ENCODE results near the gene COL5A1.

The COL5A1 gene

DNA sequence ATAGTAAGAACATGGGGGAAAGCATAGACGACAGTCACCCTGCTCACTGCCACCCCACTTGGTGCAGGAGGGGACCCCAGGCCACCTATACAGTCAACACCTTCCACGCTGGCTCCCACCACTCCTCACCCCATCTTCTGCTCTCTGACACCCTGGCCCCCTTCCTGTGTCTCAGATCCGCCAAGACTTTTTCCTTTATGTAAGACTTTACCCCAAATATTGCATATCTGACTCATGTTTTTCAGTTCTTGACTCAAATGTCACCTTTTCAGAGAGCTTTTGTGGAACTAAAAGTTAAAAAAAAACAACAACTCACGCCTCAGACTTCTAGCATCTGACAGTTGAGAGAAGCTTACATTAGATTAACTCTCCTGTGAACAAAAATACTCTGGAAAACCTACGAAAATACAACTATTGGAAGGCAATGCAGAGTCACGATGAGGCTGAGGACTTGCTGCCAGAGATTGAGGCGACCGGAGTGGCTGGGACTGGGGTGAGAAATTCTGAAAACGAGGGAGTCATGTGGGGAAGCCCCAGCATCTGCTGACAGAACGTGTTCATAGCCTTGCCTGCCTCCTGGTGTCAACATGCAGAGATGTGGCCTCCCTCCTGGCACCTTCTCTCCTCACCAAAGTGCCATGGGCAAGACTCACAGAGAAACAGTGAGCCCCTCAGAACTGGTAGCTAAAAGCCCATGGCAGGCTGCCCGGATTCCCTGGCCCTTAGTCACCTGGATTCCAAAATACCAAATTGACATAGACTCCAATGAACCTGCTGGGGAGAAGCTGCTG, 216.6 kb downstream of the COL5A1 start:
- DNase-seq (ENCODE audit: low spot score), result no peak

DNA sequence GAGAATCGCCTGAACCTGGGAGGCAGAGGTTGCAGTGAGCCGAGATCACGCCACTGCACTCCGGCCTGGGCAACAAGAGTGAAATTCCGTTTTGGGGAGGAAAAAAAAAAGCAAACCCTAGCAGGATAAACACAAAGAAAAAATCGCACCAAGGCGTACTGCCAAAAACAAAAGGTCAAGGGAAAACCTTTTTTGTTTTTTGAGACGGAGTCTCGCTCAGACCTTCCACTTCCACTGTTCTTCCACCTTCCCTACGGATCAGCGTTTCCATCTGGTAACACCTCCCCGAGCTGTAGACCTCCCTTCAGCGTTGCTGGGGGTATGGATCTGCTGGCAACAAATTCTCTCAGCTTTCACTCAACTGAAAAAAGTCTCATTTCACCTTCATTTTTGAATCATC, 218.9 kb downstream of the COL5A1 start:
- no peak for DNase-seq (ENCODE audit: low spot score)

DNA sequence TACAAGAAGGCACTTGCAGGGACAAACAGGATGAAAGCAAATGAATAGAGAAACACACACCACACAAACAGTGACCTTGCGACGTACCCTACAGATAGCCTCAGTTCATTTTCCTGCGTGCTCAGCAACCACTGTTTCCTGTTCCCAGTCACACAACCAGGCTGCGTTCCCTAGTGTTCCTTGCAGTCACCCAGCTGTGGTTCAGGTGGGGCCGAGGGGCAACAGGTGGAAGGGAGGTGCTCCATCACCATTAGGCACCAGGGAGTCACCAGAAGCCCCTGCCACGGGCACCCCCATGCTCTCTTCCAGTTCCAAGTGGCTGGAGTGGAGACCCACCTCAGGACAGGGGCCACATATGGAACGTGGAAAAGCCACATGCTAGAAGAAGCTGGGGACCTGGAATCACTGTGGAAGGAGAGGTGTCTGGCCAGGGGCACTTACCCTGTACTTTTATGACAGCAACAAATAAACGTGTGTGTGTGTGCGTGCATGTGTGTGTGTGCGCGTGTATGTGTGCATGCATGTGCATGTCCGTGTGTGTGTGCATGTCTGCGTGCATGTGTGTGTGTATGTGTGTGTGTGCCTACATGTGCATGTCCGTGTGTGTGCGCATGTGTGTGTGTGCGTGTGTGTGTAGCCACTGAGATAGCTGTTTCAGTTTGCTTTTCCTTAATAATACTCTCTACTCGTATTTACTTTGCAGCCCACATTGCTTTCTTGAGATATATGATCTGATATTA, 220.2 kb downstream of the COL5A1 start:
- no peak for DNase-seq (ENCODE audit: low spot score)

DNA sequence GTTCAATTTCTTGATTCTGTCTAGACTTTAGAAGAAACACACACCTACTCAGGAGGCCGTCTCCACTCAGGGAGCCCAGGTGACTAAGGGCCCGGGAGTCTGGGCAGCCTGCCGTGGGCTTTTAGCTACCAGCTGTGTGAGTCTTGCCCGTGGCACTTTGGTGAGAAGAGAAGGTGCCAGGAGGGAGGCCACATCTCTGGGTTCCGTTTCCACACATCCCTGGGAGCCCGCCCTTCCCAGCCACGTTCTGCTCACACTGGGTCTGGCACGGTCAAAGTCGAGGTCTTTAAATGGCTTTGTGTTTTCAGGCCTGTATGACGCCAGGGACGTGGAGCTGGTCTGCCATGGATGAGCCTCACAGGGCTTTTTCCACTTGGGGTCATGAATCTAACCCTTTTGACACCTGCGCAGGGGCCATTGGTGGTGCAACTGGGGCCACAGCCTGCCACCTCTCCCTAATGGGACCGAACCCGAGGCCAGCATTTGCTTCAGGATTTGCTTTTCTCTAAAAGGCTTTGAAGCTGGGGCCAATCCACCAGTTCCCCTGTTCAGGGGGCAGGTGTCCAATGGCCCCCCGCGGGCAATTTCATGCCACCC, 221.8 kb downstream of the COL5A1 start:
- no peak for DNase-seq (ENCODE audit: low spot score)

DNA sequence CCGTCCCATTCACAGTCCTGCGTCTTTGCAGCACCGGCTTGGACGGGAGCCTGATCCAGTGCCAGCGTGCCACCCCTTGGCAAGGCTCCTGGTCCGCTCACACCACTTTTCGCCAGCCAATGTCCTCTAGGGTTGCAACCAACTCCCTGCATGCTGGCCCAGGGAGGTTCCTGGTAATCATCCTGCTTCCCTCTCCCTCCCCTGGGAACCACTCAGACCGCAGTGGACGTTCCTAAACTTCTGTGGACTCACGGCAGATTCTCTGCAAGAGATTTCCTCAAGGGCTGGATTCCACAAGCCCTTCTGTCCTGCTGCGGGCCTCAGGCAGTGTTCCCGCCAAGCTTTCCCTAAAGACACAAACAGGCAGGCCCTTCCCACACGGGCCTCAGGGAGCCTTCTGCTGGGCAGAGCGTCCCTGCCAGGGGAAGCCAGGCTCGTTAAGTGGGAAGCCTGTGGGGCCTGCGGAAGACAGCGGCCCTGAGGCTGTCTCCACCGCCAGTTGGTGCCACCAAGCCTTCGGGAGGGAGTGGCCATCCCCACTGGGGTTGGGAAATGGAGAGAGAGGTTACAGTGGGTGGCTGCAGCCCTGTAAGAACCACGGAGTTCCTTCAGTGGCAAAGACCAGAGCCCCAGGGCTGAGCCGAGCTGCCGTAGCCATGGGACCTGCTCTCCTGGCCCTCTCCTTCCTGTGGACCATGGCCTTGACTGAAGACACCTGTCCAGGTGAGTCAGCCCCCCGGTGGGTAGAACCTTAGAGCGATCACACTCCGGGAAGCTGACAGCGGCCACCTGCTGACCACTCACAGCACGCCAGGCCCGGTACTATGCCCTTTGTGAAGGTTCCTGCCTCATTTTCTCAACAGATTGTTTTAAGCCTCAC, 222.6 kb downstream of the COL5A1 start:
- DNase-seq (ENCODE audit: low spot score), result no peak

DNA sequence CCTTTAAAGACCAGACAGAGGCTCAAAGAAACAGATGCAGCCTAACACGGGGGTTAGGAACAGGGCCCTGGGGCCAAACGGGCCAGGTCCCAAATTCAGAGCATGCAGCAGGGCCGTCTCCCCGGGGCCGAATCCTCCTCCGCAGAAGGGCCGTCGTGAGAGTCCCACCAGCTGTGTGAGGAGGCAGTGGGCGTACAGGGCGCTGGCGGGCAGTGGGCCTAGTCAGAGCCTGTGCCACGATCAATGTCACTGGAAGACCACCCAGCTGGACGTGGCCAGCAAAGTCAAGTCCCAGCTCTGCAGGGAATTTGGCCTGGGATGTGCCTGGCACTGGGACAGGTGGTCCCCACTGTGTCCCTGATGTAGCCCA, 223.2 kb downstream of the COL5A1 start:
- no peak for DNase-seq (ENCODE audit: low spot score)

DNA sequence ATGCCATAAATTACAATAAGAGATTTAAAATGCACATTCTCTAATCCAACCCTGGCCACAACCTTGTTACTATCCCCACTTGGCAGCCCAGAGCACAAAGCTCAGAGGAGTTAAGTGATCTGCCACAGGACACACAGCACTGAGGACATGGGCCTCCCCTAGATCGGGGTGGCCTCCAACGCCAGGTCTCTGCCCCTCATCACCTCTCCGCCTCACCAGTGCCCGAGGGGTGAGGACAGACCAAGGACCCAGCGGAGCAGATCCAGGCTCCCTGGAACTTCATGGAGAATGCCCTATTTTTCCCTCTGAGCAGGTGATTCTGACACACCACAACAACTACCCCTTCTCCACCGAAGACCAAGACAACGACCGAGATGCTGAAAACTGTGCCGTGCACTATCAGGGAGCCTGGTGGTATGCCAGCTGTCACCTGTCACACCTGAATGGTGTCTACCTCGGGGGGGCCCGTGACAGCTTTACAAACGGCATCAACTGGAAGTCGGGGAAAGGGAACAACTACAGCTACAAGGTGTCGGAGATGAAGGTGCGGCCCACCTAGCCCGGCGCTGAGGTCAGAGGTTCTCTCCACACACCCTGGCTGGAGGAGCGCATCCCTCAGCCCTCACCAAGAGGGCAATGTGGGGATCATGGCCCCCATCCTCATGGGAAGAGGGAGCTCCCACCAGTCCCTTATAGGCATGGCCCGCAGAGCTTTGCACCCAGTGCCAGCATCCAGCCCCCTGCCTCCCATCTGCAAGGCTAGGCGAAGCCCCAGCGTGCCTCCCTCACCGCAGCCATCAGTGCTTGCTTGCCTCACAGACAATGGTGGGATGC, 226.5 kb downstream of the COL5A1 start:
- DNase-seq (ENCODE audit: low spot score), result no peak

DNA sequence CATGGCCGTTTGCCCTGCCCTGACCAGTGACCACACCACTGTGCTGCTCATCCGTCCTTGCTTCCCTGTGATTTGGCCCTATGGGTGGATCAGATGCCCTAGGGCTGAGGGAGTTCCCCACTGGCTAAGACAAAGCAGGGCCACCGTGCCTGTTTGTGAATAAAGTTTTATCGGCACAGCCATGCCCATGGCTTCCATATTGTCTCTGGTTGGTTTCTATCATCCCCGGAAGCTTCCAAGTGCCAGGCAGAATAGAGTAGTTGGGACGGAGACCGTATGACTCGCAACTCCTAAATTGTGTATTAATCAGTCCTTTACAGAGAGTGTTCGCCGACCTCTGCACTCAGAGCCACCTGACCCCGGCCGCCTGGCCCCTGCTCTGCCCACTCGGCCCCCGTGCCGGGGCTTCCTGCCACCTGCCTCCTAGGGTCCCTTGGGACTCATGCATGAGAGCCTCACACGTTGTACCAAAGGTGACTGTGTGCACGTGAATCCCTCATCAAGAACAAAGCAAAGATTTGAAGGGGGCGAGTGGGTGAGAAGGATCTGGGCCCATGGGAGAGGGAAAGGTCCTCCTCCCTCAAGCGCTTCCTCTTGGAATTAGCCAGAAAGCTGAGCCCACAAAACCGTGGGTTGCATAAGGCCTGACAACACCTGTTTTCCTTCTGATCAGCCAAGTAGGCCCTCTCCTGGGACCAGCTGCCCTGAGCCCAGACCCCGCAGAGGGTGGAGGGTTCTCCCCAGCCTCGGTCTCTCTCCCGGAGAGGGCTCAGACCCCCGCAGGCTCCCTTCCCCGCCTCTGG, 227.3 kb downstream of the COL5A1 start:
- no peak for DNase-seq (ENCODE audit: low spot score)

DNA sequence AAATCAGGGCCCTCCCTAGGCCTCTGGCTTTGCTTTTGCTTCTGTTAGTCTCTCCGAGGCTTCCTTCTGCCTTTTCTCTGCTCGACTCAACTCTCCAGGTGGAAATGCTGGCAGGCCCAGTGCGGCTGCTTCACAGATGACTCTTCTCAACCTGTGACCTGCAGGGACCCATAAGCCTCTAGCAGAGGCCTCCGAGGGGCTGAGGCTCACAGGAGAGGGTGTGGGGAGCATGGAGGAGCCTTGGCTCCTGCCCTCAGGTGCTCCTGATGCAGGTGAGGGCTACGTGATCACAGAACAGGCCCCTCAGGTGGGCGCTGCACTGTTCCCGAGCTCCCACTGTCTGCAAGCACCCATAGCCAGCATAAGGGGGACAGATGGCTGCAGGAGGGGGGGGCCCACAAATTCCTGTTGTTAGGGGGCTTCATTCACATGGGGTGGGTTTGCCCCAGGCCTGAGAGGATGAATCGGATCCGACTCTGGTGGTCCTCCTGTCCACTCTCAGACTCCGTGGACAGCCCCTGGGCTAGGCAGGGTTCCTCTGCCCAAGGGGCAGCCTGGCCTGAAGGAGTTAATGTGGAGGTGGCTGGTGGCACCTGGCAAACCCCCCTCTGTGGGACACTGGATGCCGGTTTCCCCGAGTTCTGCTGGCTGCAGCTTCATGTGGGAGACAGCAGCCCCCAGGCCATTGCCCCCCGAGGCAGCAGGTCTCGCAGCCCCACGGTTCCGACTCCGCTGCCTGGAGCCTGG, 228.1 kb downstream of the COL5A1 start:
- no peak for DNase-seq (ENCODE audit: low spot score)

DNA sequence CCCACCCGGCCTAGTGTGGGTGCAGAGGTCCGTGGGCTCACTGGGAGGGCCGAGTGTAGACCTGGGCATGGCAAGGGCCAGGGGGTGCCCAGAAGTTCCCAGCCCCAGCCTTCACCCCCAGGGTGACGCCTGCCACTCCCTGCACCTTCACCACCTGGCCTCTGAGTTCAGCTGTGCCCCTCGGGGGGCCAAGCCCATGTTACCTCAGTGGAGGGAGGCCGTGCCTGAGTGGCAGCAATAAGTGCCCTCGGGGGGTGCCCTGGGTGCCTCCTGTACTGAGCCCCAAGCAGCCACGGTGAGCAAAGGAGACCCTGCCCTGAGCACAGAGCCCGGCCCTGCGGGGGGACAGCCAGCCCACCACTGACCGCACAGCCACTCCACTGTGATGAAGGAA, 228.7 kb downstream of the COL5A1 start:
- DNase-seq (ENCODE audit: low spot score), result no peak

DNA sequence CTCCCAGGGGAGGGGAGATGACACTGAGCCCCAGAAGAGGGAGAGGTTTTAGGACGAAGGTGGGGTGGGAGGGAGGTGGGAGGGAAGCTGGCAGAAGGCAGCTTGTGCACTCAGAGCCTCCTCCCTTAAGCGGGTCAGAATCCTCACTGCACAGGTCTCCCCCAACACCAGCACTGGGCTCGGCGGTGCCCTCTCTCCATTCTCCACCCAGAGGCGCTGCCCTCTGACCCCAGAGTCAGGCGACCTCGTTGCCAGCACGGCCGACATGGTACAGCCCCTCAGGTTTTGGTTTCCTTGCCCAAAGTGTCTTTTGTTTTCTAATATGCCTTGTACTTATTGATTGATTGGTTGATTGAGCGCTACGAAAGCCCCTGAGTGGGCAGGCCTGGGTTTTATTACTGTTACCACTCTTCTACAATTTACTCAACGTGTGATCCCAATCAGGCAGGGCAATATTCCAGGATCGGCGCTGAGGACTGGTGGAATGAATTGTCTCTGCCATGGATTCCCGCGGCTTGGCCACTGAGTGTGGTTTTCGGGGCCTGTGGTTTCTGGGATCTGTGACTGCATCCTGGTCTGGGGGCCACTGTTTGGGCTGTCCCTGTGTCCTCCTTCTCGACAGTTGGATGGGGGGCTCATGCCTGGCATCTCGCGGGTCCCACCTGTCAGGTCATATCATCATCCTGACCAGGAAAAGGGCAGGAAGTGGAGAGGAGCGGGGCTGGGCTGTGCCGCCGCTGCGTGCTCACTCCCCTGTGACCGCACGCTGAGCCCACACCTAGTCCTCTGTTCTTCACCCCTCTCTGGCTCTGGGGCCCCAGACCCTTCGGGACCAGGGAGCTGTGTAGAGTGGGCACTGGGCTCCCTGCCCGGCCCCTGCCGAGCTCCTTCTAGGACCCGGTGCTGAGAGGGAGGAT, 229.4 kb downstream of the COL5A1 start:
- no peak for DNase-seq (ENCODE audit: low spot score)

DNA sequence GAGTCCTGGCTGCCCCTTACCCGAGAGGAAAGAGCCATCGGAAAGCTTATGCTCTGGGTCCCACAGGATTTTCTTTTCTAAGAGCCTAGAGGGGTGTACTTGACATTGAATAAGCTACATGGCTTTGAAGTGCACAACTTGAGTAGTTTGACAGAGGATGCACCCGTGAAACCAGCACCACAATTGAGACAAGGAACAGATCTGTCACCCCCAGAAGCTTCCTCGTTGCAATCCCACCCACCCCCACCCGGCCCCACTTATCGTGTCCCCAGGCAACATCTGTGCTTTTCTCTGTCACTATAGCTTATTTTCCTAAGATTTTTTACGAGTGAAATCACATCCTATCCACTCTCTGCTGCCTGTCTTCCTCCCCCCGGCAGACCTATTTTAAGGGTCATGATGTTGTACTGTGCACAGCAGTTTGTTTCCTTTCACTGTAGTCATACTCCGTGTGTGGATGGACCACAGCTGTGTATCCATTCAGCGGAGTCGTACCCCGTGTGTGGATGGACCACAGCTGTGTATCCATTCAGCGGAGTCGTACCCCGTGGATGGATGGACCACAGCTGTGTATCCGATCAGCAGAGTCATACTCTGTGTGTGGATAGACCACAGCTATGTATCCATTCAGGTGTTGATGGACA, 230.2 kb downstream of the COL5A1 start:
- DNase-seq (ENCODE audit: low spot score), result no peak

DNA sequence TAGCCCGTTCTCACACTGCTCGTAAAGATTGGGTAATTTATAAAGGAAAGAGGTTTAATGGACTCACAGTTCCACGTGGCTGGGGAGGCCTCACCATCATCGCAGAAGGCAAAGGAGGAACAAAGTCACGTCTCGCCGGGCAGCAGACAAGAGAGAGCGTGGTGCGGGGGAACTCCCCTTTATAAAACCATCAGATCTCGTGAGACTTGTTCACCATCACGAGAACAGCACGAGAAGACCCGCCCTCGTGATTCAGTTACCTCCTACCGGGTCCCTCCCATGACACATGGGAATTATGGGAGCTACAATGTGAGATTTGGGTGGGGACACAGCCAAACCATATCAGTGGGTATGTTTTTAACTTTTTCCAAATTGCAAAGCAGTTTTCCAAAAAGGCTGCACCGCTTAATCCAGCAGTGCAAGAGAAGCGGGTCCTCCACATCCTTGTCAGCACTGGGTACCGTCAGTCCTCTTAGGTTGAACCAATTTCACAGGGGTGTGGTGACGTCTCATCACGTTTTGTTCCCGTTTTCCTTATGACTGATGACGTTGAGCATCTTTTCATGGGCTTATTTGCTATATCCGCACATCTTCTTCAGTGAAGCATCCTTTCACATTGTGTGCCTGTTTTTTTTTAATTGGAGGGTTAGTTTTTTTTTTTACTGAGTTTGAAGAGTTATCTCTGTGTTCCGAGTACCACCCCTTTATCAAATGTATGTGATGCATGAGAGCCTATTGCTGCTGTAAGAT, 231.1 kb downstream of the COL5A1 start:
- no peak for DNase-seq (ENCODE audit: low spot score)

DNA sequence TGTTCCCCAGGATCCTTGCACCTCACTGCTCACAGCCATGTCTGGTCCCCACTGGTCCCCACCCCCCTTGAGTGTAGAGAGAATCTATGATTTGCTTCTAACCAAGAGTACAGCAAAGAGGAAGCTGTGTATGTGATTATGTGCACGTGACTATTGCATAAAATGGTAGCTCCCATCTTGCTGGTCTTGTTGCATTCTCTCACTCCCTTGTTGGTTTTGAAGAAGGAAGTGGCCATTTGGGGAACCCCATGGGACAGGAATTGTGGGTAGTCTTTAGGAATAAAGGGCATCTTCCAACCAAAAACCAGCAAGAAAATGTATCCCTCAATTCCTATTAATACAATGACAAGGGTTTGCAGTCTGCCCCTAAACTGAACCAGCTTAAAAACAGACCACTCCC, 233.8 kb downstream of the COL5A1 start:
- no peak for DNase-seq (ENCODE audit: low spot score)

DNA sequence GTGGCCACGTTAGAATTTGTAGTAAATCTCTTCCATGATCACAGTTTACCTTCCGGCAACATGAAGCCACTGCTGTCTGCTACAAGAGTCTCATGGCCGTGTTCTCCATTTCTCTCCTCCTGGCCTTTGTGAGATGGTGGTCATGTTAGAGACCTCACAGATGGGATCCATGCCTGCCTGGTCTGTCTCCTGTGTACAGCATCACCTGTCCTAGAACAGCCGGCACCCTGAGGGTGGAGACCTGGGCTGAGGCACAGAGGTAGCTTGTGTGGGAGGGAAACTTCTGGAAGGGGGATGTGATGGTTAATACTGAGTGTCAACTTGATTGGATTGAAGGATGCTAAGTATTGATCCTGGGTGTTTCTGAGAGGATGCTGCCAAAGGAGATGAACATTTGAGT, 235.9 kb downstream of the COL5A1 start:
- DNase-seq (ENCODE audit: low spot score), result no peak

DNA sequence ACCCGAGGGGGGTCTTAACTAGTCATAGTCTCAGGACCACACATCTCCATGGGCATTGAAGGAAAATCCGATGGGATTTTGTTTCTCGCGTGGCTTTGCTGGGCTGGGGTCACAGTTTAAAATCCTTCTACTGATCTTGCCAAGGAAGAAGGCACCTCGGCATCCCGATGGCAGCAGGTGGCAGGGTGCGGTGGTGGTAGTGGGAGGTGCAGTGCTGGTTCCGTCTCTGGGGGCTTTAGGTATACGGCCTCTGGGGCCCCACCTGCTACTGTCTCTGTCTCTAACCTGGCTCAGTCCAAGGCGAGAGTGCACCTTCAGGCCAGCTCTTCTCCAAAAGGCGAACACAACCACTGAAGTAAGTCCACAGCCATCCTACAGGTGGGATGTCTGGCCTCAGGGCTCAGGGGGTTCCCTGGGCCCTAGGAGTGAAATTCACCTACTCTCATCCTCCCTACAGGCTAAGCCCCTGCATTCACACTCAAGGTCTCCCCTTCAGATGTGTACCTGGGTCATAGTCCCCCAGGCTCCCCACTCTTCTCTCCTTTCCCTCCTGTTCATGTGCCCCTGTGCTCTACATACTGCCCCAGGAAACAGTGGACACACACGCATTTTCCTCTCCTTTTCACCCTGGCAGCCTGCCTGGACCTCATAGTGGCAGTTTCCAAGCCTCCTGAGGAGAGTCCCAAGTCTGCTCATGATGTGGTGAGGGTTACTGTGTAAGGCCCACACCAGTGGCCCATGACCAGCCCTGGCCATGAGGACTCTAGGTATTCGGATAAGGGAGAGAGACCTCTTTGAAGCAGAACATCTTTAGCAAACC, 238.3 kb downstream of the COL5A1 start:
- no peak for DNase-seq (ENCODE audit: low spot score)
